Measurements from ENCODE around the gene TRMT10B.

DNA sequence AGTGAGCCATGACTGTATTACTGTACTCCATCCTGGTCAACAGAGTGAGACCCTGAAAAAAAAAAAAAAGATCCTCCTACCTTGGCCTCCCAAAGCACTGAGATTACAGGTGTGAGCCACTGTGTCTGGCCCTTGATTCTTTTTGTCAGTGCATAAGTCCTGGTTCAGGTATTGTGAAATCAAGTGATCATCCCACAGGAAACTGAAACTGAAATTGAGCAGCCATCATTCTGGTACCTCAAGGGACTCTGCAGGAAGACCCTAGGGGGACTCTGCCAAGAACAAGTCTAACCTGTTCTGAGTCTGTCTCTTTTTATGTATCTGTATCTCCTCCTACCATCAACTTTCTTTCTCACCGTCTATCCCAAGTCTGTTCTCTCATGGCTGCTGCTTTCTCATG, 45.1 kb downstream of the TRMT10B start:
- TF ChIP-seq CBX3 (IDR thresholded peaks at IDR 0.05; ENCODE audit: borderline replicate concordance, low read depth), result no peak
- TF ChIP-seq POLR2A (IDR thresholded peaks at IDR 0.05; ENCODE audit: low read depth, low read length), result no peak
